Gastrocnemius medialis (tissue), 4 donors: ENCODE results near the gene VSIG2.

Experiments
- CTCF ChIP-seq, 5 experiments: fragments of 450-650 bp in 3 of 5; fragments of 200-600 bp in 2 of 5; sonication (generic) in 2 of 5; IDR thresholded peaks in 4 of 5; conservative IDR thresholded peaks in 1 of 5; 1 replicate in 4 of 5; 2 replicates in 1 of 5; pipeline ENCODE4 v1.5.1; 2016 to 2019; ENCODE audit warnings: antibody characterized with exemption in 5 of 5, mild to moderate bottlenecking in 3 of 5, moderate library complexity in 3 of 5
- POLR2A ChIP-seq, 2 donors: fragments of 450-650 bp; IDR thresholded peaks; one replicate each; pipeline ENCODE4 v1.6.1; 2017; ENCODE audit warnings: antibody characterized with exemption in 2 of 2, mild to moderate bottlenecking in 2 of 2, moderate library complexity in 2 of 2

GRCh38 chr11:124748100-124748418 is 4.0 kb downstream of the VSIG2 start:
- TF ChIP-seq CTCF (IDR thresholded peaks at IDR 0.05 in 4 of 5, conservative IDR thresholded peaks at IDR 0.05 in 1 of 5) (no peak), POLR2A (IDR thresholded peaks at IDR 0.05) (no peak)
